Fibroblast of upper back skin (primary cell): ENCODE data around the gene ADIPOR2.
"Not testable (repeated sequence)": the region's sequence is repeated elsewhere in the genome, so short reads cannot be mapped to it uniquely, and the experiment has no call there.

Source experiments
- DNase-seq: peaks from one replicate; pipeline ENCODE4 v3.0.0-alpha.2; 2013

The ADIPOR2 gene

GRCh38 chr12:1665366-1665765 lies 25.5 kb upstream of the ADIPOR2 start:
- DNase-seq: no peak

DNA sequence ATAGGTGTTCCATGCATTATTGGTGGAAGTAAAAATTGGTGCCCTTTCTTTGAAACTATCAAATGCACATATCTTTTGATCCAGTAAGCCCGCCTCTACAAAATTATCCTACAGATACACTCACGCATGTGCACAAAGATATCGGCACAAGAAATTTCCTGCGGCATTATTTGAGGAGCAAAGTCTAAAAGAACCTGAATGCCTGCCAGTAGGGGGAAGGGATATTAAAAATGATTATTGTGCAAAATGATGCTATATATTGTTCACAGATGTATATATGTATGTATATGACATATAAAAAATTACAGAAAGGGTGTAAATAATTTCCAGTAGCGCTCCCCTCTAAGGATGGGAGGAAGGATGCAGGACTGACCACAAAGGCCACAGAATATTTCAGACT lies 24.7 kb upstream of the ADIPOR2 start:
- DNase-seq: no peak

- no peak for DNase-seq
These were observed 24.1 kb upstream of the ADIPOR2 start for GRCh38 chr12:1666685-1667162.

GRCh38 chr12:1668833-1669543 lies 21.9 kb upstream of the ADIPOR2 start:
- no peak for DNase-seq

DNA sequence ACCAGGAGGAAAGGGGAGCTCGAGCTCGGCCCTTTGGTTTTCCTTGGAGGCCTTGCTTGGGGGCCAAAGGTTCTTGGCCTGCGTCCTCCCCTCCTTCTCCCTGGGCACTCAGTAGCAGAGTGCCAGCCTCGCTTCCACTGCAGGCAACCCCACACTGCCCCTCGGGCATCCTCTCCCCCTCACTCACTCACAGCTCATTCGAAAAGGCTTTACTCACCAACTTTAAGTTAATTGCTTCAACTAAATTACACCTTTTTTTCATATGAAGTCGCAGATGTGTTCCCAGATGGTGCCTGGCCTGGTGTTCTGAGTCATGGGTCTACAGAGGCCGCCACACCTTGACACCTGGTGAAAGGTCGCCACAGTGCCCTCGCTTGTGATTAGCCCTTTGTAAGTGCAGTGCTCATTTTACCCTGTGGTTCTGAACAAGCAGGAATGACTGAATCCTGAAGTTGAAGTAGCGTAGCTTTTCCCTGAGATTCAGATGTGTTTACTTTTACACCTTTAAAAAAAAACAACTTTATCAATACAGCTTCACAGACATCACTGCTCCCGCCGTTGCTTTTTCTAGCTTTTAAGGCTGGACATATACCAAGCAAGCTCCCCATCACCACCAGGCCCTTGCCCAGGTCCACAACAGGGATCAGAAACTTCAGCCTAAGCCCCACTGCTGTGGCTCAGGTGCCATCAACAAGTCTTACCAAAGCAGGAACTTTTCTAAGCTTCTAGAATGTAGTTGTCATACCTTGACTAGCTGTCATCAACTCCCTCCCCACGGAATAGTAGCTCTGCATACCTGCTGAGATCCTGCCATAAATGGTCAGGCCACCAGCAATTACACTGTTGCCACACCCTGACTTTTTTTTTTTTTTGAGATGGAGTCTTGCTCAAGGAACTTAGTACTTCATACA lies 20.3 kb upstream of the ADIPOR2 start:
- DNase-seq: no peak

GRCh38 chr12:1676043-1676442 lies 14.8 kb upstream of the ADIPOR2 start:
- no peak for DNase-seq

DNA sequence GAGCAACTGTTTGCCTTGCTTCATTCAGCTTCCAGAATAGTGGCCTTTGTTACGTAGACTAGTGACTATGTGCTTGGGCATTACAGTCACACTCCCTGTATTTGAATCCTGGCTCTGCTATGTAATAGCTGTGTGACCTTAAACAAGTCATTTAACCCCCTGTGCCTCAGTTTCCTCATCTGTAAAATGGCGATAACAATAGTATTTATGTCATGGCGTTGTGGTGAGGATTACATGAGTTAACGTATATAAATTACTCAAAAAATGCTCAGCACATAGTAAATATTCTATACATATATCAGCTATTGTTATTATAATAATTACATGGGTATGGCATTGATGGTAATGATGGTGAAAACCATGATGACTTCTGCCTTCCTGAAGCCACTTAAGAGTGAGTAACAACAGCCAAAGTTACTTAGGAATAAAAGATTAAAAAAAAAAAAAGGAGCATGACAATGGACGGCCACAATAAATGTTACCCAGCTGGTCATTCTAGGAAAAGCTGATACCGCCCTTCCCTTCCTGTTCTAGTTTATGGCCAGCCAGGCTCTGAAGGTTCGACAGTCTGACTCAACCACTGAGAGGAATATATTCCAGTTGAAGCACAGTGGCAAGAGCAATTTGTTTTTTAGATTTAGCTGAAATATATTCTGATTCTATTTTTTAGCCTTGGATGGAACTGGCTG lies 9.9 kb upstream of the ADIPOR2 start:
- DNase-seq: no peak

GRCh38 chr12:1681493-1681807 lies 9.4 kb upstream of the ADIPOR2 start:
- no peak for DNase-seq

- DNase-seq: no peak
These were observed 2.7 kb upstream of the ADIPOR2 start for GRCh38 chr12:1688086-1688710.

GRCh38 chr12:1691123-1692007 lies 495 bp downstream of the ADIPOR2 start:
- DNase-seq: no peak

GRCh38 chr12:1692226-1692625 lies 1.4 kb downstream of the ADIPOR2 start:
- DNase-seq: no peak

- DNase-seq: no peak
These were observed 2.2 kb downstream of the ADIPOR2 start for GRCh38 chr12:1692895-1693610.

DNA sequence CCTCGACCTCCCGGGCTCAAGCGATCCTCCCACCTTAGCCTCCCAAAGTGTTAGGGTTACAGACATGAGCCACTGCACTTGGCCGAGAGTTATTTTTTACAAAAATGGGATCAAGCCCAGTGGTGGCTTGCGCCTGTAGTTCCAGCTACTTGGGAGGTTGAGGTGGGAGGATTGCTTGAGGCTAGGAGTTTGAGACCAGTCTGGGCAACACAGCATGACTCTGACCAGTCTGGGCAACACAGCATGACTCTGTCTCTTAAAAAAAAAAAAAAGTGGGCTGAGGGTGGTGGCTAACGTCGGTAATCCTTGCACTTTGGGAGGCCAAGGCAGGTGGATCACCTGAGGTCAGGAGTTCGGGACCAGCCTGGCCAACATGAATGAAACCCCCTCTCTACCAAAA lies 4.2 kb downstream of the ADIPOR2 start:
- DNase-seq: not testable (repeated sequence)

DNA sequence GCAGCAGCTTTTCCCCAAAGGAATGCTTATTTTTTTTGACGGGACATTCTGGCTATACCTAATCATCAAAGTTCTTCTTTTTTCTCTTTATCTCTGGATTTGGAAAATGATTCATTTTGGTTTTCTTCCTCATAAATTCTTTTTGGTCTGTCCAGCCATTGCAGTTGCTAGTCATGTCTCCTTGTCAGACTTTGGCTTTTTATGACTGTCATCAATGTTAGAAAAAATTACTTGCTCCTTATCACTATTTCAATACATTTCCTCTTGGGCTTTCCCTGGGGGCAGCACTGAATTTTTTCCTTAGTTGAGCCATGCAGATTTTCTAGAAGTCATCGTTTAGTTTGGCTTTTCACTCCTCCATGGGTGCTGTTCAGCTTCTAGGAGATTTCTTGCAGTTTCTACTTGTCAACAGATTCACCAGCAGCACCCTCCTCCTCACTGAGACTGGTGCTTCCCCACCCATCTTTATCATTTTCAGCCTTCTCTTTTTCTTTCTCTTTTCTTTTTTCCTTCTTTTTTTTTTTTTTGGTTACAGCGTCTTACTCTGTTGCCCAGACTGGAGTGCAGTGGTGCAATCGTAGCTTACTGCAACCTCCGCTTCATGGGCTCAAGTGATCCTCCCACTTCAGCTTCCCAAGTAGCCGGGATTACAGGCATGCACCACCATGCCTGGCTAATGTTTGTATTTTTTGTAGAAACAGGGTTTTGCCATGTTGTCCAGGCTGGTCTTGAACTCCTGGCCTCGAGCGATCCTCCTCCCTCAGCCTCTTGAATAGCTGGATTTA lies 5.2 kb downstream of the ADIPOR2 start:
- peak; percentile 35 for DNase-seq

DNA sequence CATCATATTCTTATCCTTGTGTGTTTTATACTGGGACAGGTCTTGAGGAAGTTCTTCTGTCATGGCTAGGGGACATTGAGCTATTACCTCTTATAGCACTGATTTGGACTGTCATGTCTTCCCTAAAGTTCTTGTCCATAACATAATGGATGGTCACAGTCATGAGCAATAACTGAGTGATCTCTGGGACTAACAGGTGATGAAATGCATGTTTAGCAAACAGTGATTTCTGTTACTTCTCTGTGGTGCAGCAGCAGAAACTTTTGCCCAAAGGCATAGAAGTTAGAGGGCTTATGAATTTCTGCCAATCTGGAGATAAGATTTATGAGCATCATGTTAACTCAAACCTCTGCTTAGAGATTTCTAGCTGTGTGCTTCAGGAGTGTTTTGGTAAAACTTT lies 5.9 kb downstream of the ADIPOR2 start:
- DNase-seq: no peak

- DNase-seq: peak; percentile 10
These were observed 6.4 kb downstream of the ADIPOR2 start for GRCh38 chr12:1697271-1697670.

DNA sequence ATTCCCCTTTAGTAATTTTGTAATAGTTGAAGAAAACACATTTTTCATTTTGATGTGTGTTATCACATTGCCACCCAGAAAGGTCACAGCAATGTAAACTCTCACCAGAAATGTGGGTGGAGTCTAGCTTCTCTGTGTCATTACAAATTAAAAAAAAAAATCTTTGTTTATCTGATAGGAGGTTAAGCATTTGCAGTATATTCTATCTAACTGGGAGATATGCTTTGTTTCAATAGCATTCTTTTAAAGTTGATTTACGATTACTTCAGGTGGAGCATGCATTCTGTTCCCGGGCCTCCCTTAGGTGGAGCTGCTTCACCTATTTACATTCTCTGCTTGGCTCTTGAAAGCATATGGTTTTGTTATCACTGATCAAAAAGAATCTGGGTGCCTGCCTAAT lies 7.8 kb downstream of the ADIPOR2 start:
- no peak for DNase-seq

- no peak for DNase-seq
These were observed 11.8 kb downstream of the ADIPOR2 start for GRCh38 chr12:1702713-1703112.

DNA sequence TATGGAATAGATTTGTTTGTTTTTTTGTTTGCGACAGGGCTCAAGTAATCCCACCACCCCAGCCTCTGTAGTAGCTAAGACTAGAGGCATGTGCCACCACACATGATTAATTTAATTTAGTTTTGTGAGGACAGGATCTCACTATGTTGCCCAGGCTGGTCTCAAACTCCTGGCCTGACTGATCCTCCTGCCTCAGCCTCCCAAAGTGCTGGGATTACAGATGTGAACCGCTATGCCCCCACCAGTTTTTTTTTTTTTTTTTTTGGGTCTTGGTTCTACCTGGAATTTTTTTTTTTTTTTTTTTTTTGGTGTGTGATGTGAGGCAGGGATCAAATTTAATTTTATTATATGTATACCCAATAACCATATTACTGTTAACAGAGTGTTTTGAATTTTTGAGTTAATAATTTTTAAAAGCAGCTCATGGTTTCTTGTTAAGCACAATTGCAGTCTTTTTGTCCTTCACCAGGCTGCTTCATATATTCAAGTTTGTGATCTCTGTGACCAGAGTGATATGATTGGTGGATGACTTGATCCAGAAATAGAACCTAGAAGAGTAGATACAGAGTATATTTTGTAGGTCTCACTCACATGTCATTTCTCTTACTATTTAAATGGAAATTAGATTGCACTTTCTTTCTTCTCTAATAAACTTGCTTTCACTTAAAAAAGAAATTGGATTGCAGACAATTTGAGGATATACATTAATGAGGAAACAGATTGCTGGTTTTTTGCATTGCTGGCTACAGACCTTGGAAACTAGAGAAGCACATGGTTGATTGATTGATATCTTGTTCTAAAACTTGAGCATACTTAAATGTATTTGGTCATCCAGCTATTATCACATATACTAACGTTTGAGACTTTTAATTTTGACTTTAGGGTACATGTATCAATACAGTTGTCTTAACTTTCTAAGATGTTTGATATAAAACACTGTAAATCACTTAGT lies 13.2 kb downstream of the ADIPOR2 start:
- no peak for DNase-seq
